Ecto neural progenitor cell (in vitro differentiated cells): ENCODE data around the gene ADSL.
"Not testable (repeated sequence)": the region's sequence is repeated elsewhere in the genome, so short reads cannot be mapped to it uniquely, and the experiment has no call there.

Experiments used
- DNase-seq: peaks from one replicate; pipeline ENCODE4 v3.0.0-alpha.2; 2018; ENCODE audit warnings: low spot score

The ADSL gene

GRCh38 chr22:40346185-40347118 is at the start of gene ADSL:
Gene ADSL, plus strand, starts transcription at chr22:40346500. Its CDS starts 59 bp downstream, at chr22:40346559.
- DNase-seq: peak; percentile 93

- DNase-seq: no peak
Observed at GRCh38 chr22:40300316-40300715, 46.0 kb upstream of the ADSL start.

- DNase-seq: no peak
Observed at GRCh38 chr22:40300884-40301672, 45.2 kb upstream of the ADSL start.

GRCh38 chr22:40302149-40302548 is 44.2 kb upstream of the ADSL start:
- no peak for DNase-seq

- DNase-seq: no peak
Observed at GRCh38 chr22:40305625-40306024, 40.7 kb upstream of the ADSL start.

GRCh38 chr22:40308999-40309573 is 37.2 kb upstream of the ADSL start:
- no peak for DNase-seq

- DNase-seq: no peak
Observed at GRCh38 chr22:40309631-40310030, 36.7 kb upstream of the ADSL start.

GRCh38 chr22:40310081-40310767 is 36.1 kb upstream of the ADSL start:
- no peak for DNase-seq

- DNase-seq: no peak
Observed at GRCh38 chr22:40310768-40311120, 35.6 kb upstream of the ADSL start.

- not testable (repeated sequence) for DNase-seq
Observed at GRCh38 chr22:40311646-40312045, 34.7 kb upstream of the ADSL start.

GRCh38 chr22:40312050-40312449 is 34.2 kb upstream of the ADSL start:
- no peak for DNase-seq

GRCh38 chr22:40313007-40313406 is 33.3 kb upstream of the ADSL start:
- no peak for DNase-seq

GRCh38 chr22:40314041-40314440 is 32.3 kb upstream of the ADSL start:
- no peak for DNase-seq

GRCh38 chr22:40320687-40321086 is 25.6 kb upstream of the ADSL start:
- DNase-seq: no peak

- DNase-seq: no peak
Observed at GRCh38 chr22:40322021-40322420, 24.3 kb upstream of the ADSL start.

- DNase-seq: no peak
Observed at GRCh38 chr22:40322818-40323447, 23.4 kb upstream of the ADSL start.

GRCh38 chr22:40323681-40324171 is 22.6 kb upstream of the ADSL start:
- DNase-seq: no peak

- DNase-seq: no peak
Observed at GRCh38 chr22:40324468-40325305, 21.6 kb upstream of the ADSL start.

- DNase-seq: no peak
Observed at GRCh38 chr22:40325315-40325714, 21.0 kb upstream of the ADSL start.

- DNase-seq: no peak
Observed at GRCh38 chr22:40326905-40327735, 19.2 kb upstream of the ADSL start.
